ENCODE measurements around the gene RASAL1.

The RASAL1 gene

DNA sequence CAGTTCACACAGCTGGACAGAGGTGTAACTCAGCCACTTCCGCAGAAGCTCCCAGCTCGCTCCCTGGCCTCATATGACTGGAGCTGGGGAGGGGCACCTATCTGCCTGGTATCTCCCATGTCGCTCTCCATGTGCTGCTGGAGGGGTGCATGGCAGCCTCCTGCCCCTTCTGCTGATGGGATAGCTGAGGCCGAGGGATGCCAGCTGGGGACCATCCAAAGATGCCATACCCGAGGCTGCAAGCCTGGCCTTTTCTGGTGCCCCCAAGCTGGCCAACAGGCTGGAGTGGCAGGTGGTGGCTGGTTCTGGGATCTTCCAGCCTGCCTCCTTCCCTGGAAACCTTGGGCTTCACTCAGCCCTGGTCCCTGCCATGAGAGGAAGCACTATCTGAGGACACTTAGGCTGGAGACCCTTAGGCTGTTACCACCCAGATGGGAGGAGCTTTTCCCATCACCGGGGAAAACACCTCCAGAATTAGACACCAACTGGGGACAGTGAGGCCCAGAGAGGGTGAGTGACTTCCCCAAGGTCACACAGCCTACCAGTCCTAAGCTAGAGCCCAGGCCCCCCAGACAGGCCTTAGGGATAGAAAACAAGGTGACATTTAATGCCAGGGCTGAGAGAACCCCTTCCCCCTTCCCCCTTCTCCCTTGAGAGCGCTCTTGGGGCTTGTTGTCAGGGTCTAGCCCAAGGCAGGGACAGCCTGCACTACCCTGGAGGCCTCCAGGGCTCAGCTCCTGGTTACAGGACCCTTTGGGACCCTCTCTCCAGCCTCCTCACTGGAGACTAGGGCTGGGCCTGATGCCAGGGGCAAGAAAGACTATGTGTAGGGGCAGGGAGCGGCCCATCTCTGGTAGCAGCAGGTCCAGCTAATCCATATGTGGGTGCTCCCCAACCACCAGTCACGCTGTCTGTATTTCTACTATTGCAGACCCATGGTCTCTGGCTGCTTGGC is 71.9 kb downstream of the RASAL1 start:
- no peak overlapping the region for H3K4me3 ChIP-seq (ENCODE audit: low read depth, low read length)
- no peaks in the 10 kb centered on the region for H3K36me3 ChIP-seq (replicated peaks)
- no peak for DNase-seq
- in situ Hi-C loops (cut with HindIII; ENCODE audit: low pct_ligation_motif_present, low sequenced_read_pairs): no loop called here
- peaks cover 39% of the 10 kb centered on the region for H3K27me3 ChIP-seq (replicated peaks)
- H3K27ac ChIP-seq: no peak overlapping the region
- no peak for TF ChIP-seq CTCF (IDR thresholded peaks at IDR 0.05; ENCODE audit: low read depth, low read length, missing control alignments)

GRCh38 chr12:113062502-113063395 is 72.8 kb downstream of the RASAL1 start:
- DNase-seq: no peak
- Histone ChIP-seq H3K4me3 (ENCODE audit: low read depth, low read length) (no peak overlapping the region), H3K36me3 (replicated peaks) (no peaks in the 10 kb centered on the region), H3K27me3 (replicated peaks) (peaks cover 44% of the 10 kb centered on the region), H3K27ac (no peak overlapping the region)
- in situ Hi-C loops (cut with HindIII; ENCODE audit: low pct_ligation_motif_present, low sequenced_read_pairs): no loop called here
- TF ChIP-seq CTCF (IDR thresholded peaks at IDR 0.05; ENCODE audit: low read depth, low read length, missing control alignments): no peak

GRCh38 chr12:113061061-113061694 is 74.4 kb downstream of the RASAL1 start:
- Histone ChIP-seq H3K27me3 (replicated peaks) (peaks cover 58% of the 10 kb centered on the region), H3K4me3 (ENCODE audit: low read depth, low read length) (no peak overlapping the region), H3K36me3 (replicated peaks) (no peaks in the 10 kb centered on the region), H3K27ac (no peak overlapping the region)
- in situ Hi-C loops (cut with HindIII; ENCODE audit: low pct_ligation_motif_present, low sequenced_read_pairs): no loop called here
- DNase-seq: no peak
- no peak for TF ChIP-seq CTCF (IDR thresholded peaks at IDR 0.05; ENCODE audit: low read depth, low read length, missing control alignments)

DNA sequence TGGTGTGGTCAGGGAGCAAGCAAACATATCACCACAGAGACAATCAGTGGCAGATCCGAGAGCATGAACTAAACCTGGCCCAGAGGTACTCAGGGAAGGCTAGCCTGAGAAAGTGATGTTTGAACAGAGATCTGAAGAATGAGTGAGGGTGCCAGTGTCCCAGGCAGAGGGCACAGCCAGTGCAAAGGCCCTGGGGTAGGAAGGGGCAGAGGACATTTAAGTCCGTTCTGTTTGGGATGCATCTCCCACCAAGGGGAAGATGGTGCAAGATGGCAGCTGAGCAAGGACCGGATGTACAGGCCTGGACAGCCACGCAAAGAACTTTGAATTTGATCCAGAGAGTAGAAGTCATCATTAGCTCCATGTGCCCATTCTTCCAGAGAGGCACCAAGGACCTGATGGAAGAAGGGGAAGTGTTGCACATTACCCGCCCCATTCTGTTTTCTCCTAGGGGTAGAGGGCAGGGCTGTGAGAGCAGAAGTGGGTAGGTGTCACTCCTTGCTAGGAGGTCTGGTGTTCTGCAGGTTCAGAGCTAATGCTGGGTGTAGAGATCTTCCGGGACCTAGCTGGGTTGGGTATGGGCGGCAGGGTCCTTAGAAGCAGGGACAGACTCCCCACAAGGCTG is 75.1 kb downstream of the RASAL1 start:
- DNase-seq: no peak
- Histone ChIP-seq H3K36me3 (replicated peaks) (no peaks in the 10 kb centered on the region), H3K27me3 (replicated peaks) (peaks cover 63% of the 10 kb centered on the region), H3K4me3 (ENCODE audit: low read depth, low read length) (no peak overlapping the region), H3K27ac (no peak overlapping the region)
- no peak for TF ChIP-seq CTCF (IDR thresholded peaks at IDR 0.05; ENCODE audit: low read depth, low read length, missing control alignments)
- in situ Hi-C loops (cut with HindIII; ENCODE audit: low pct_ligation_motif_present, low sequenced_read_pairs): no loop called here

DNA sequence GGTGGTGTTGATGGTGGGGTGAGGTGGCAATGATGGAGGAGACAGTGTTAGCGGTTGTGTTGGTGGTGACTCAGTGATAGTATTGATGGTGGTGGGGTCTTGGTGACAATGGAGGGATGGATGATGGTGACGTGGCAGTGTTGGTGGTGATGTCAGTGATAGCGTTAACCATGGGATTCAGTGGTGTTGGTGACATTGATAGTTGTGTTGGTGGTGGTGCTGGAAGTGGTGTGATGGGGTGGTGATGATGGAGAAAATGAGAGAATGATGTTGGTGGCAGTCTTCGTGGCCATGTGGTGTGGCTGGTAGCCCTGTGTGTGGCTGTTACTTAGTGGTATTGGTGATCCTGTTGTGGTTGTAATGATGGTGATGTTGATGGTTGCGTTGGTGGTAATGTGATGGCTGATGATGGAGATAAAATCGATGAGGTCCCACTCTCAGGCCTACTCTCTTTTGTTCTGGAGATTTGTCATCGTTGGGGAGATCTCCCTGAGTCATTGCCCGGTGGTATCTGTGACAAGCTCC is 76.4 kb downstream of the RASAL1 start:
- in situ Hi-C loops (cut with HindIII; ENCODE audit: low pct_ligation_motif_present, low sequenced_read_pairs): no loop called here
- no peak for TF ChIP-seq CTCF (IDR thresholded peaks at IDR 0.05; ENCODE audit: low read depth, low read length, missing control alignments)
- Histone ChIP-seq H3K4me3 (ENCODE audit: low read depth, low read length) (no peak overlapping the region), H3K36me3 (replicated peaks) (no peaks in the 10 kb centered on the region), H3K27ac (no peak overlapping the region), H3K27me3 (replicated peaks) (peaks cover 68% of the 10 kb centered on the region)
- no peak for DNase-seq
